Stimulated activated CD8-positive, alpha-beta memory T cell treated with anti-CD3 and anti-CD28 coated beads, Interleukin-15, amount 100 ng/mL, for 24 hours (primary cell): ENCODE measurements around the gene TSACC.
"Not testable (repeated sequence)": the region's sequence is repeated elsewhere in the genome, so short reads cannot be mapped to it uniquely, and the experiment has no call there.

Source experiments
- DNase-seq: peaks from one replicate; pipeline ENCODE4 v3.0.0-alpha.2; 2020; ENCODE audit warnings: low read depth

The TSACC gene

DNA sequence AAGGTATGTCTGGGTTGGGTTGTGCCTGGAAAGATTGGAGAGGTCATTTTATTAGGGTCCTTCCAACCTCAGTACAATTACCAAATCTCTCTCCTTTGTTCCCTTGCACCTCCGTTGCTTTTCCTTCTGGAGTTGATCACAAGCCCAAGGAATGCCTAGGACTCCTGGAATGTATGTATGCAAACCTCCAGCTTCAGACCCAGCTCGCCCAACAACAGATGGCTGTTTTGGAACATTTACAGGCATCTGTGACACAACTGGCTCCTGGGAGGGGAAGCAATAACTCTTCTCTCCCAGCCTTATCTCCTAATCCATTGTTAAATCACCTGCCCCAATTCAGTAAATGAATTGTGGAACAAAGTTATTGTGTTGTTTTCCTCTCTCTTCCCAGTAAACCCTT is 8.3 kb downstream of the TSACC start:
- no peak for DNase-seq

- DNase-seq: no peak
Observed at GRCh38 chr1:156347331-156347730, 9.0 kb downstream of the TSACC start.

DNA sequence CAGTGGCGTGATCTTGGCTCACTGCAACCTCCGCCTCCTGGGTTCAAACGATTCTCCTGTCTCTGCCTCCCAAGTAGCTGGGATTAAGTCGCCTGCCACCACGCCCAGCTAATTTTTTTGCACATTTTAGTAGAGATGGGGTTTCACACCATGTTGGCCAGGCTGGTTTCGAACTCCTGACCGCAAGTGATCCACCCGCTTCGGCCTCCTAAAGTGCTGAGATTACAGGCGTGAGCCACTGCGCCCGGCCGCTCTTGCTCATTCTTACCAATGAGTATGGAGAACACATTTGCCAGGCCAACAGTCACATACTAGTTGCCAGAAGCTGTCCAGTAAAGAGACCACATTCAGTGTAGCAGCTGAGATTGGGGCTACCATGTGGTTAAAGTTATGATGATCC is 14.2 kb downstream of the TSACC start:
- DNase-seq: not testable (repeated sequence)

DNA sequence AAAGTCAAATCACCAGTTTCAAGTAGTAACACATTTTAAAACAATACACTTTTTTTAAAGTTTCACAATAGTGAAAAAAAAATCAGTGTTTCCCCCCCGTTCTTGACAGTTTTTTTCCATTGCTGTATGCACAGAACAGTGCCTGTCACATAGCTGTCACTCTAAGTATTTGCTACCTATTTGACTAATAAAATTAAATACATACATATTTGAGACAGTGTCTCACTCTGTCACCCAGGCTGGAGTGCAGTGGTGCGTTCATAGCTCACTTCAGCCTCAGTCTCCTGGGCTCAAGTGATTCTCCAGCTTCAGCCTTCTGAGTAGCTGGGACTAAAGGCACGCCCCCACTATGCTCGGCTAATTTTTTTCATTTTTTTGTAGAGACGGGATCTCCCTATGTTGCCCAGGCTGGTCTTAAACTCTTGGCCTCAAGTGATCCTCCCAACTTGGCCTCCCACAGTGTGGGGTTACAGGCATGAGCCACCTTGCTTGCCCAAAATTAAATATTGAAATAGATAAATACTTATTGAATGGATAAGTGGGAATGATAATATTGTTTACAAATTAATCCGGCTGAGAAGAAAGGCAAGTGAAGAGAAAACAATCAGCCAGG is 18.0 kb downstream of the TSACC start:
- no peak for DNase-seq

GRCh38 chr1:156356875-156357534 is 18.7 kb downstream of the TSACC start:
- peak; percentile 27 for DNase-seq

DNA sequence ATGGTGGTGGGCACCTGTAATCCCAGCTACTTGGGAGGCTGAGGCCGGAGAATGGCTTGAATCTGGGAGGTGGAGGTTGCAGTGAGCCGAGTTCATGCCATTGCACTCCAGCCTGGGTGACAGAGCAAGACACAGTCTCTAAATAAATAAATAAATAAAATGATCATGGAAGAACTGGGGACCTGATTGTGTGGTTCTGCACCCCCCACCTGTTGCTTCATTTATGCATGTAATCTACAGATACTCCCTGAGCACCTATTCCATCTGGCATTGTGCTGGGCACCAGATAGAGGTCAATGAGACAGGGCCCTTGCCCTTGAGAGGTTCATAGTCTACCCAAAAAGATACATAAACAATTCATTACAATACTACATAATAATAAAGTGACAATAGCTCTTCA is 19.7 kb downstream of the TSACC start:
- DNase-seq: no peak

DNA sequence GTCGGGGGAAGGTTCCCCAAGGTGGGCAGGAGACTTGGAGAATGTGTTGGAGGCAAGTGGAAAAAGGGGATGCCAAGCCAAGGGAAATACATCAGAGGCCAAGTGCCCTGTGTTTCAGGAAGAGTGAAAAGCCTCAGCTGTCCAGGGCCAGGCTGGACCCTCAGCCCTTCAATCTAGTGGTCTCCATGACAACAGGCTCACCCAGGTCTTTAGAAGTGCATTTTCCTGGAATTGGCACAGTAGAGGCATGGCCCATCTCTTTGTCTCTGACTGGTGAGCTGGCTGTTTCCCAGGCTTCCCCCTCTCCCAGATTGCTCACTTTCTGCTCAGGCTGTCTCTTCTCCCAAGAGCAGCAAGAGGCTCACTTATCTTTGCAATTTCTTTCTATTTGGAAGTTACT is 20.3 kb downstream of the TSACC start:
- no peak for DNase-seq

DNA sequence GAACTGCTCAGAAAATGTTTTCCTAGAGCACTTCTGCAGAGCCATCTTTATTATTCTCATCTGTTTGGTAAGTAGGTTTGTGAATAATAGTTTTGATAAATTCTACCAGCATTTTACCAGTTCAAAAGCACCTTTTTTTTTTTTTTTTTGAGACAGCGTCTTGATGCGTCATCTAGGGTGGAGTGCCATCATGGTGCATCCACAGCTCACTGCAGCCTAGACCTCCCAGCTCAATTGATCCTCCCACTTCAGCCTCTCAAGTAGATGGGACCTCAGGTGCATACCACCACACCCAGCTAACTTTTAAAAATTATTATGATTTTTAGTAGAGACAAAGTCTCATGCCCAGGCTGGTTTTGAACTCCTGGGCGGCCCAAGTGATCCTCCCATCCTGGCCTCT is 20.9 kb downstream of the TSACC start:
- no peak for DNase-seq

GRCh38 chr1:156359973-156360372 is 21.6 kb downstream of the TSACC start:
- no peak for DNase-seq

GRCh38 chr1:156360534-156360933 is 22.2 kb downstream of the TSACC start:
- no peak for DNase-seq

DNA sequence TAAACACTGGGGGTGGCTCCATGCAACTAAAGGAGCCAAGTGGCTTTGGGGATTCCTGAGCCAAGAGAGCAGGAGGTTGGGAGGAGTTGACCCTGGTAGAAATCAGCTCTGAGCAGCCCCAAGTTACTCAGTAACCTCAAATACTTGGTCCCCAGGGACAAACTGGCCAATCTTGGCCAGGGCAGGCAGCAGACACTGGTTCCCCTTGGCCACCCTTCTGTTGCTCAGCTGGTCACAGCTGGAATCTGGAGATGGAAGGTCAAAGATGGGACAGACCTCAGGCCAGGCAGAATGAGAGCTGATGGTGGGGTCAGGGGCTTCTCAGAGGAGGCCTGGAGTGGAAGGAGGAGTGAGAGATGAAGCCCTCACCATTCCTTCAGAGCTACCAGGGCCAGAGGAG is 27.4 kb downstream of the TSACC start:
- no peak for DNase-seq

GRCh38 chr1:156366378-156367166 is 28.2 kb downstream of the TSACC start:
- no peak for DNase-seq

DNA sequence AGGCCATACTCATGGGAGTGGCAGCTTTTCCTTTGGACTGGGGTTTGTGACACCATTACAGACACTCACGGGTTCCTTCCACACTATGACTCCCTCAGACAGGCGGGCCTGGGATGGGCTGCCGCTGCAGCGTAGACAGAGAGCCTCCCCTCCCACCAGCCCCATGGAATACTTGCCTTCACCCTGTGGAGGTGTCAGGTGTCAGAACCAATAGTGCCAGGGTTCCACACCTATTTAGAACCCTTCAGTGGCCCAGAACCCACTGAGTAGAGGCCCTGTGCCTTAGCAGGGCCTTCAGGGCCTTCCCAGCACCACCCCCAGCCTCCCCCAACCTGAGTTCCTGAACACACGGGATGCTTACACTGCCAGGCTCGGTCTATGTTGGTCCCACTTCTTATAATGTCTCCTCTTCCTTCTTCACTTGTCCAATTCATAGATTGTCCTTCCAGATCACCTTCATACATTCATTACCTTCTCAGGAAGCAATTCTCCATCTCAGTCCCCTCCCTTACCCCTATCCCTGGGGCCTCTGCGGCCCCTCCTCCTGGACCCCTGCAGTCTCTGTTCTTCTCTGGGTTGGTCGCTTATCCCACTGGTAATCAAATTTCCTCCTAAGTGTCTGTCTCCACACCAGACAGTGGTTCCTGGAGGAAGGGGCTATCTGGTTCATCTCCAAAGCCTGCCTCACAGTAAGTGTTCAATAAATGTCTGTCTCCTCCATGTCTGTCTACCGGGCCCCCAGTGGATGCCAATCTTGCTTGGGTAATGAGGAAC is 29.2 kb downstream of the TSACC start:
- no peak for DNase-seq

DNA sequence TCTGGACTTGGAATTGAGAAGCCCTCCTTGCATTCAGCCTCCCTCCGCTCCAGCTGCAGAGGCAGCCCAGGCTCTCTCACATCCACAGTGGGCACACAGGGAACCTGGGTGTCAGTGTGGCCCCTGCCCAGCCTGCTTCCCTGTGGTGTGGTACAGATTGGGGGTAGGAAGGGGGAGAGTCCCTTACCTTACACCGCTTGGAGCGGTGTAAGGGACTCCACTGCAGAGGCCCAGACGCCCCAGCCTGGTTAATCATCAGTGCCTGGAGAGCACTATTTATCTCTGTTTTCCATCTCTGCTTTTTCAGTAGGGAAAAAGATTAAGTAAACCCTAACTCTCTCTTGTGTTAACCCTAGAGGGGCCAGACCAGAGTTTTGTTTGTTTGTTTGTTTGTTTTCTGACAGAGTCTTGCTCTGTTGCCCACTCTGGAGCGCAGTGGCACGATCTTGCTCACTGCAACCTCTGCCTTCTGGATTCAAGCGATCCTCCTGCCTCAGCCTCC is 29.9 kb downstream of the TSACC start:
- DNase-seq: no peak

GRCh38 chr1:156368889-156369684 is 30.8 kb downstream of the TSACC start, which contains the start of gene RHBG:
Gene RHBG, plus strand, starts transcription at chr1:156369211. Its CDS starts 39 bp downstream, at chr1:156369250.
- no peak for DNase-seq

DNA sequence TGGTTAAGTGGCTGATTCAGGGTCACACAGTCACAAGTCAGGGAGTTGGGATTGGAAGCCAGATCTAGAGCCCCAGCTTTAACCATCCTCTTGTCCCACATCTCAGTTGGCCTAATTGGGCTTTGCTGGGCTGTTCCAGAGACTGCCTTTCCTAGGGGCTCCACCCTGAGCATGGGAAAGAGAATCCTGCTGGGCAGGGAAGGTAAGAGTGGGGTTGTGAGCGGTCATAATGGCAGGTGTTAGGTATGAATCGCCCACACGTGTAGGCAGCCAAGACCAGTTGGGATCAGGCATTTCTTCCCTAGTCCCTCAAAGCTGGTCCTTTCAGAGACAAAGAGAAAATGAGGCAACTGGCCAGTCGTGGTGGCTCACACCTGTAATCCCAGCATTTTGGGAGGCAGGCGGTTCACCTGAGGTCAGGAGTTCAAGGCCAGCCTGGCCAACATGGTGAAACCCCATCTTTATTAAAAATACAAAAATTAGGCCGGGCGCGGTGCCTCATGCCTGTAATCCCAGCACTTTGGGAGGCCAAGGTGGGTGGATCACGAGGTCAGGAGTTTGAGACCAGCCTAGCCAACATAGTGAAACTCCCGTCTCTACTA is 31.5 kb downstream of the TSACC start:
- not testable (repeated sequence) for DNase-seq

GRCh38 chr1:156371553-156372264 is 33.4 kb downstream of the TSACC start:
- no peak for DNase-seq

GRCh38 chr1:156372265-156372586 is 33.9 kb downstream of the TSACC start:
- DNase-seq: no peak

GRCh38 chr1:156372876-156373275 is 34.5 kb downstream of the TSACC start:
- DNase-seq: no peak

- no peak for DNase-seq
Observed at GRCh38 chr1:156373546-156373945, 35.2 kb downstream of the TSACC start.
